Fibroblast of the aortic adventitia (primary cell): ENCODE data around the gene ITPR1. TPM values are rescaled to one million over a fixed set of nuclear protein-coding genes. Genes with fewer than 3 reads are reported as not detected.

ENCODE experiments used
- DNase-seq: peaks from one replicate; pipeline ENCODE4 v3.0.0-alpha.2; 2010; ENCODE audit warnings: low read depth
- H3K4me3 ChIP-seq: 2 replicates; pipeline ENCODE4 v1.5.1; 2011; ENCODE audit warnings: low read depth, mild to moderate bottlenecking, control low read depth, low read length, moderate library complexity
- total RNA-seq: library from RNA; depleted of rRNA; stranded (reverse); fragments of >200 nt; gene quantifications from 2 replicates; pipeline ENCODE4 v1.2.3, GENCODE V29; 2012; ENCODE audit warnings: low replicate concordance
- TF ChIP-seq, protein P1 (sequence below): IDR thresholded peaks from 2 replicates; pipeline ENCODE4 v1.5.1; 2011; ENCODE audit warnings: mild to moderate bottlenecking, low read length, control low read depth, inconsistent platforms; ENCODE audit not compliant: insufficient read depth

Gene ITPR1
- total RNA-seq, 1 donor = 8.9 TPM

DNA sequence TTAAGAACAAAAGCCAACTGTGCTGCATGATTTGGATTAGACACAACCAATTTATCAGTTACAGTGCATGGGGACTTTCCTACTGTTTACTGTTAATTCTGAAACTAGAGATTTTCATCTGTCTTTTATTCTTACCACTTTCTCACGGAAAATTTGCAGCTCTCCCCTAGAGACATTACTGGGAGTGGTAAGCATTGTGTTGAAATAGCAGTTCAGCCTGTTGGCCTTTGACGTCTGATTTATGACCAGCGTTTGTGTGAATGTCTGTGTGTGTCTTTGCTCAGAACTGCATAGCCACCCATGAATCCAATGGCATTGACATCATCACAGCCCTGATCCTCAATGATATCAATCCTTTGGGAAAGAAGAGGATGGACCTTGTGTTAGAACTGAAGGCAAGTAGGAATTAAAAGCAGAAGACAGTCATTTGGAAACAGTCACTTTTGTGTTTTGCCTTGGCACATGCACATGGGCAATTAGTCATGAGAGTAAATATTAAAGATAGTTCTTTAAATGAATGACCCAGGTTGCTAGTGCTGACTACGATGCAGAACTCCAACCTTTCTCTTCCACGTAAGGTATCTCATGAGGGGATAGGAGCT lies 283.9 kb downstream of the ITPR1 start:
- TF ChIP-seq, protein P1, sequence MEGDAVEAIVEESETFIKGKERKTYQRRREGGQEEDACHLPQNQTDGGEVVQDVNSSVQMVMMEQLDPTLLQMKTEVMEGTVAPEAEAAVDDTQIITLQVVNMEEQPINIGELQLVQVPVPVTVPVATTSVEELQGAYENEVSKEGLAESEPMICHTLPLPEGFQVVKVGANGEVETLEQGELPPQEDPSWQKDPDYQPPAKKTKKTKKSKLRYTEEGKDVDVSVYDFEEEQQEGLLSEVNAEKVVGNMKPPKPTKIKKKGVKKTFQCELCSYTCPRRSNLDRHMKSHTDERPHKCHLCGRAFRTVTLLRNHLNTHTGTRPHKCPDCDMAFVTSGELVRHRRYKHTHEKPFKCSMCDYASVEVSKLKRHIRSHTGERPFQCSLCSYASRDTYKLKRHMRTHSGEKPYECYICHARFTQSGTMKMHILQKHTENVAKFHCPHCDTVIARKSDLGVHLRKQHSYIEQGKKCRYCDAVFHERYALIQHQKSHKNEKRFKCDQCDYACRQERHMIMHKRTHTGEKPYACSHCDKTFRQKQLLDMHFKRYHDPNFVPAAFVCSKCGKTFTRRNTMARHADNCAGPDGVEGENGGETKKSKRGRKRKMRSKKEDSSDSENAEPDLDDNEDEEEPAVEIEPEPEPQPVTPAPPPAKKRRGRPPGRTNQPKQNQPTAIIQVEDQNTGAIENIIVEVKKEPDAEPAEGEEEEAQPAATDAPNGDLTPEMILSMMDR = no peak
- DNase-seq = peak; percentile 85
- H3K4me3 ChIP-seq = no peak overlapping the region

DNA sequence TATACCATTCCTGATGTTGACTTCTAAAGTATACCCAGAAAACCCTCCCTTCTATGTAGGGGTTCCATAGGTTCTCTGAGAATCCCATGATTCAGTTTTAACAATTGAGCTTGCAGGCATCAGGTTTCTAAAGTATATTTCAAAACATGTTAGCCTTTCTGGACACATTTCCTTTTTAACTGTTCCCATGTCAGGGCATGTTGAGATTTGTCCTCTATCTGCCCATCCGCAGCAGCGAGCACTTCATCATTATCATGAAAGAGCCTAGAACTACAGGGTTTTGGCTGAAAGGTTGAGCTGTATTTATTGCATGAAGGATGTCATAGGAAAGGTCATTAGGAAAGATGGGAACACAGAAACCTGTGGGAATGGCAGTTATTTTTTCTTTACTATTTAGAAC lies 285.0 kb downstream of the ITPR1 start:
- no peak for DNase-seq
- TF ChIP-seq, protein P1 = no peak
- no peak overlapping the region for H3K4me3 ChIP-seq

DNA sequence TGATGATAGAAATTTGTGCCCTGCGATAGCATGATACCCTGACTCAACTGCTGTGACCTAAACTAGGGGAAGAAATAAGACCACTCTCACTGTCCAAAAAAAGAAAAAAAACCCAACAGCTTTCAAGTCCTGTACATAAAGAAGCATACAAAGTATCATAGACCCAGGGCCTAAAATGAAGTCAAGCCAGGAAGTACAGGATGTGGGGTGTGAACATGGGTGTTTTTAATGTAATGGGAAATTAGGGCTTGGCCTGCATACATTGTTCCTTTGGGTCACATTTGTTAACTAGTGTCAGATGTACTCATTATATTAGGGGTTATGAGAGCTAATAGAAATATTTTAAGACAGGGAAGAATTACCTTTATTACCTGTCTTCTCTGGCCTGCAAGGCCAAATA lies 285.6 kb downstream of the ITPR1 start:
- DNase-seq = no peak
- TF ChIP-seq, protein P1 = no peak
- no peak overlapping the region for H3K4me3 ChIP-seq

DNA sequence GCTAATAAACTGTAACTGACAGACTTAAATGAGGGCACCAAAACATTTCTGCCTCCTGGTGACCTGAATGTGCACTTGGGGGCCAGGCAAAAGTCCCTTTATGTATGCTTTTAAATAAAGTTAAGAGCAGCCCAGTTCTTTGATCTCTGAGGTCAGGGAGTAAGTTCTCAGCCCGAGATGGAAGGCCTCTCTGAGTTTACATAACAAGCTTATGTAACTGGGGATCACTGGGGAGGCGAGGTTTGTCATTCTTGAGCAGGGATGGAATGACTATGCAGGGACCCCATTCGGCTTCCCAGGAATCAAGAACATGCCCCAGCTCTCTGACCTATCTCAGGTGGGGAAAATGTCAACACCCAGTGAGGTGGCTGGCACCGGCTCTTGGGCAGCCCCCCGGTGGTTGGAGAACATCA lies 287.4 kb downstream of the ITPR1 start:
- H3K4me3 ChIP-seq = no peak overlapping the region
- DNase-seq = no peak
- TF ChIP-seq, protein P1 = no peak

DNA sequence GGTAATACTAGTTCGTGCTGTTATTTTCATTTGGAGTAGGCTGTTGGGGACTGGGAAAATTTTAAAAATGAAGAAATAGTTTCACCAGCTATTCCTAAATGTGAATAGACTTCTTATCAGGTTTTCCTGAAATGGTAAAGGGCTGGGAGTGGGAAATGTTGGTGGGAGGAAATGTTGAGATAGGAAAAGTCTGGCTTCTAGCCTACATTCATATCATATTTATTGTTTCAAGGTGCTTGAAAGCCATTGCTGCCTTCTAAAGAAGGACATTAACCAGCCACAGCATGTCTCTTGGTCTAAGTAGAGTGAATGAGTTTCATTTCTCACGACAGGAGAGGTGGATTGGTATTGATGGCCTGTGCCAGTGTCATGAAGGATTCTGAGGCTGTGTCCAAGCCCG lies 288.9 kb downstream of the ITPR1 start:
- no peak for DNase-seq
- TF ChIP-seq, protein P1 = no peak
- no peak overlapping the region for H3K4me3 ChIP-seq

DNA sequence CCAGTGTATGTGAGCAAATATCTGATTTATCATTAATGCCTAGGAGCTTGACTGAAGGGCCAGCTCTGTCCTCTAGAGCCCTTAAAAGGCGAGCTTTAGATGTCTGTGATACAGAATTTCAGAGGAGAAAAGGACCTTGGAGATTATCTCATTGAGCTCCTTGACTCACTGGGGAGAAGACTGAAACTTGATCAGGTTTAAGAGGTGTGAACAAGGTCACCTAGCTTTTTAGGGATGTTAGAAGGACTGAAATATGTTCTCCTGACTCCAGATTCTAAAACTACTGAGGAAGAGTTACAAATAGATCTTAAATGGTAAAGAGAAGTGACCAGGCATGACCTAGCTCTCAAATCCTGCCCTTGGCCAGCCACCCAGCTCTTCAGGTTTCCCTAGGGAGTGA lies 292.4 kb downstream of the ITPR1 start:
- TF ChIP-seq, protein P1 = no peak
- no peak overlapping the region for H3K4me3 ChIP-seq
- DNase-seq = no peak

DNA sequence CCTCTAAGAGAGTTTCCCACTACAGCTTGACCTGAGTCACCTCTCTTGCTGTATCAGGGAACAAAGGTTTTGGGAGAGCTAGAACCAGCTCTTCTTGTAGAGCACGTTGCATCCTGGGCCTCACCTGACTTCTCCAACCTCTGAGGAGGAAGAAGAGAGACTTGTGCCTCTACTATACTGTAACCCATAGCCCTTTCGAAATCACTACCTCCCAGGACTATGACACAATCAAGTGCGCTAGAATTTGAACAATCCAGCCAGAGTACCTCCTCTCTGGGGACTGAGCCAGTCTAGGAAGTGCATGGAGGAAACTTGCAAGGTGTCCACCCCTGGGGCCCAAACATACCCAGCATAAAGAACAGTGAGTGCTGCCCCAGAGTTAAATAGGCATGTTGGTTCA lies 293.3 kb downstream of the ITPR1 start:
- no peak overlapping the region for H3K4me3 ChIP-seq
- DNase-seq = no peak
- TF ChIP-seq, protein P1 = no peak
